Hepatocyte (in vitro differentiated cells): Measurements from ENCODE around the gene CFTR. TPM values are rescaled to one million over a fixed set of nuclear protein-coding genes. Genes with fewer than 3 reads are reported as not detected.
A peak's percentile ranks its signal among the peaks of the same experiment; 100 is the strongest.

Experiments used
- DNase-seq: peaks from one replicate; pipeline ENCODE4 v3.0.0-alpha.2; 2016; ENCODE audit warnings: low spot score
- H2AFZ ChIP-seq: fragments of 200-600 bp; sonication (generic); 2 replicates; pipeline ENCODE4 v1.6.0; 2016; ENCODE audit warnings: antibody characterized with exemption, mild to moderate bottlenecking
- H3K27ac ChIP-seq: fragments of 200-600 bp; sonication (generic); 2 replicates; pipeline ENCODE4 v1.5.1; 2016; ENCODE audit warnings: mild to moderate bottlenecking
- H3K27me3 ChIP-seq: fragments of 200-600 bp; sonication (generic); 2 replicates; pipeline ENCODE4 v1.6.1; 2016
- H3K36me3 ChIP-seq: fragments of 200-600 bp; sonication (generic); replicated peaks from 2 replicates; pipeline ENCODE4 v1.5.1; 2016; ENCODE audit warnings: low read depth; ENCODE audit not compliant: insufficient read depth
- H3K4me1 ChIP-seq: fragments of 200-600 bp; sonication (generic); 2 replicates; pipeline ENCODE4 v1.5.1; 2016; ENCODE audit warnings: mild to moderate bottlenecking, moderate library complexity; ENCODE audit not compliant: insufficient read depth
- H3K4me2 ChIP-seq: fragments of 200-600 bp; sonication (generic); 2 replicates; pipeline ENCODE4 v1.6.0; 2016
- H3K4me3 ChIP-seq: fragments of 200-600 bp; sonication (generic); 2 replicates; pipeline ENCODE4 v1.5.1; 2016; ENCODE audit warnings: mild to moderate bottlenecking
- H3K79me2 ChIP-seq: fragments of 200-600 bp; sonication (generic); 2 replicates; pipeline ENCODE4 v1.6.0; 2017; ENCODE audit warnings: mild to moderate bottlenecking
- H3K9me2 ChIP-seq: fragments of 200-600 bp; sonication (generic); replicated peaks from 2 replicates; pipeline ENCODE4 v1.6.0; 2017; ENCODE audit warnings: mild to moderate bottlenecking; ENCODE audit not compliant: insufficient read depth
- H3K9me3 ChIP-seq: fragments of 200-600 bp; sonication (generic); 2 replicates; pipeline ENCODE4 v1.5.1; 2016; ENCODE audit warnings: low read depth, mild to moderate bottlenecking
- H4K20me1 ChIP-seq: fragments of 200-600 bp; sonication (generic); 2 replicates; pipeline ENCODE4 v1.6.0; 2016; ENCODE audit warnings: mild to moderate bottlenecking; ENCODE audit not compliant: insufficient read depth, poor library complexity, severe bottlenecking
- EZH2 ChIP-seq: fragments of 200-600 bp; sonication (generic); IDR thresholded peaks from 2 replicates; pipeline ENCODE4 v1.6.1; 2016; ENCODE audit warnings: antibody characterized with exemption, mild to moderate bottlenecking, borderline replicate concordance
- EZH2phosphoT487 ChIP-seq: fragments of 200-600 bp; sonication (generic); IDR thresholded peaks from one replicate; pipeline ENCODE4 v1.6.1; 2018; ENCODE audit warnings: antibody characterized with exemption, mild to moderate bottlenecking, low read depth, moderate library complexity; ENCODE audit not compliant: unreplicated experiment, severe bottlenecking
- WGBS: methylation state at CpG from one replicate; pipeline ENCODE4 v1.1.6; 2016; ENCODE audit warnings: low lambda C conversion rate; ENCODE audit errors: missing lambda C conversion rate; 5-methylcytosine and 5-hydroxymethylcytosine counted together
- polyA plus RNA-seq: library from polyadenylated mRNA; unstranded; fragments of >200 nt; fragmentation: Nextera tagmentation; extraction: Ambion mirVana; gene quantifications from 2 replicates; pipeline ENCODE4 v1.2.1, GENCODE V29; 2016
- total RNA-seq: library from RNA; depleted of rRNA; stranded (reverse); fragments of >200 nt; gene quantifications from 2 replicates; pipeline ENCODE4 v1.2.3, GENCODE V29; 2014
- TF ChIP-seq, protein P1 (sequence below): fragments of 200-600 bp; sonication (generic); IDR thresholded peaks from 2 replicates; pipeline ENCODE4 v1.5.1; 2016; ENCODE audit warnings: antibody characterized with exemption, mild to moderate bottlenecking; ENCODE audit not compliant: poor library complexity

CFTR gene
- total and polyA plus RNA-seq, 2 experiments from 2014 or later, result 29.8 to 72.9 TPM

DNA sequence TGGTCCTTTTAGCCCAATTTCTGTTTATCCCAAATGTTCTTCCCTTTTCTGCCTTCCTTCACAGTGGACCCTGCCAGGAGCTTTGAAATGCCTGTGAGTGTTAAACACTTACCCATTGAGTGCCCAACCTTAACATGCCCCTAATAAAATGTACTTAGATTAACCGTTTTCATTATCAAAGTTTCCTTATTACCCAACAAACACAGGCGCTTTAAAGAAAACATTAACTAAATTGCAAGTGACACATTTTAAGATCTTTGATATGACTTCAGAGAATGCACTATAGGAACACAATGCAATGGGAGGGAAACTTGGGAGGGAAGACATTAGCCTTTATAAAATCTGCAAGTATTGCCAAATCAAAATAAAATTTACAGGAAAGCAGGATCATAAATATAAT lies 177.0 kb downstream of the CFTR start:
- Histone ChIP-seq H3K4me1 (peaks cover 9% of the 10 kb centered on the region), H2AFZ (no peak overlapping the region), H3K36me3 (no peaks in the 10 kb centered on the region), H3K9me3 (no peaks in the 10 kb centered on the region), H3K4me3 (no peak overlapping the region), H3K4me2 (no peak overlapping the region), H3K9me2 (no peaks in the 10 kb centered on the region), H4K20me1 (no peaks in the 10 kb centered on the region), H3K79me2 (no peaks in the 10 kb centered on the region), H3K27me3 (no peaks in the 10 kb centered on the region), H3K27ac (peak overlapping the region; percentile 67)
- DNase-seq, result no peak
- WGBS, result 64% methylated on average over 2 of the region's 2 CpGs
- TF ChIP-seq, protein P1, sequence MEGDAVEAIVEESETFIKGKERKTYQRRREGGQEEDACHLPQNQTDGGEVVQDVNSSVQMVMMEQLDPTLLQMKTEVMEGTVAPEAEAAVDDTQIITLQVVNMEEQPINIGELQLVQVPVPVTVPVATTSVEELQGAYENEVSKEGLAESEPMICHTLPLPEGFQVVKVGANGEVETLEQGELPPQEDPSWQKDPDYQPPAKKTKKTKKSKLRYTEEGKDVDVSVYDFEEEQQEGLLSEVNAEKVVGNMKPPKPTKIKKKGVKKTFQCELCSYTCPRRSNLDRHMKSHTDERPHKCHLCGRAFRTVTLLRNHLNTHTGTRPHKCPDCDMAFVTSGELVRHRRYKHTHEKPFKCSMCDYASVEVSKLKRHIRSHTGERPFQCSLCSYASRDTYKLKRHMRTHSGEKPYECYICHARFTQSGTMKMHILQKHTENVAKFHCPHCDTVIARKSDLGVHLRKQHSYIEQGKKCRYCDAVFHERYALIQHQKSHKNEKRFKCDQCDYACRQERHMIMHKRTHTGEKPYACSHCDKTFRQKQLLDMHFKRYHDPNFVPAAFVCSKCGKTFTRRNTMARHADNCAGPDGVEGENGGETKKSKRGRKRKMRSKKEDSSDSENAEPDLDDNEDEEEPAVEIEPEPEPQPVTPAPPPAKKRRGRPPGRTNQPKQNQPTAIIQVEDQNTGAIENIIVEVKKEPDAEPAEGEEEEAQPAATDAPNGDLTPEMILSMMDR, result no peak
- TF ChIP-seq EZH2phosphoT487 (no peak), EZH2 (no peak)

DNA sequence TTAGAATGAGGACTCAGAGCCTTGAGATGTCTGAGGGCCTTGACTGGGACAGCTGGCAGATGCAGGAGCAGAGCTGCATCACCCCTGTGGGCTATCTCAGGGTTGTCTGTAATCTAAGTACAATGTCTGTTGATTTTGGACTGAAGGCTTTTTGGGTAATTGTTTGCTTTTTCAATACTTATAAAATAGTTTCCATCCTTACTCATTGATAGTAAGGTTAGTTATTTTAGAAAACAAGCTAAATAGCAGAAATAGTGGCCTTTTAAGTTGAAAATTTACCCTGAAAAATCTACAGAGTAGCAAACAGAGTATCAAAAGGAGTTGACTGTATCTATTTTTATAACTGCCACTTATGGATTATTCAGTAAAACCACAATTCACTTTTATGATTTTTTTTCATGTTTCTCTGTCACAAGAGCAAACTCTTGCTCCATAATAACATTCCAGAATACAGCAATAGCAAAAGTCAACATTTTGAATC lies 179.7 kb downstream of the CFTR start:
- no peaks in the 10 kb centered on the region for H4K20me1 ChIP-seq
- TF ChIP-seq EZH2 (no peak), EZH2phosphoT487 (no peak)
- TF ChIP-seq, protein P1, result no peak
- no peak for DNase-seq

DNA sequence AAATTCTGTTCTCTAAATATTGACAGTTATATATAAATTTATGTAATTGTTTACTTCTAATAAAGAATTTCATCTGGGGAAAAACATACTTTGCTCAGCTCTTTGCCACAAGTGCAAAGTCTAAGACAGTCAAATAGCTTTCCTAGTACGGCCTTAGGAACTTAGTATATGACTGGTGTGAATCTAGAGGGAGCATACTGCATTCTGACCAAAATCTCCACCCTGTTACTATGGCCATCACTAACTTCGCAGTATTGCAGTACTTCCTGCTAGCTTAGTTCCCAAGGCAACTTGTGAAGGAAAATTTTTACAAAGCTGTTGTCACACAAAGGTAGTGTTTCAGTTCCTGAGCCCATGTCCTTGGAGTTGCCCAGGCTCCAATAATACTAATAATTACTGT lies 181.5 kb downstream of the CFTR start:
- H3K27me3 ChIP-seq, result no peaks in the 10 kb centered on the region
- no peaks in the 10 kb centered on the region for H3K9me3 ChIP-seq
- H3K4me1 ChIP-seq, result peaks cover 20% of the 10 kb centered on the region
- H3K4me2 ChIP-seq, result no peak overlapping the region
- no peak for TF ChIP-seq EZH2phosphoT487
- TF ChIP-seq, protein P1, result no peak
- TF ChIP-seq EZH2, result no peak
- H3K36me3 ChIP-seq, result no peaks in the 10 kb centered on the region
- WGBS, result 84% methylated on average over 2 of the region's 2 CpGs
- H4K20me1 ChIP-seq, result no peaks in the 10 kb centered on the region
- DNase-seq, result no peak
- H2AFZ ChIP-seq, result no peak overlapping the region
- H3K4me3 ChIP-seq, result no peak overlapping the region
- H3K27ac ChIP-seq, result peak overlapping the region; percentile 11
- no peaks in the 10 kb centered on the region for H3K9me2 ChIP-seq
- no peaks in the 10 kb centered on the region for H3K79me2 ChIP-seq

More for the DNA sequence above, 179.7 kb downstream of the CFTR start:
- Histone ChIP-seq H3K4me1 (peaks cover 9% of the 10 kb centered on the region), H3K27me3 (no peaks in the 10 kb centered on the region), H3K79me2 (no peaks in the 10 kb centered on the region), H3K4me2 (no peak overlapping the region), H3K9me3 (no peaks in the 10 kb centered on the region), H3K36me3 (no peaks in the 10 kb centered on the region), H3K9me2 (no peaks in the 10 kb centered on the region), H2AFZ (no peak overlapping the region), H3K4me3 (no peak overlapping the region), H3K27ac (peak overlapping the region; percentile 52)

DNA sequence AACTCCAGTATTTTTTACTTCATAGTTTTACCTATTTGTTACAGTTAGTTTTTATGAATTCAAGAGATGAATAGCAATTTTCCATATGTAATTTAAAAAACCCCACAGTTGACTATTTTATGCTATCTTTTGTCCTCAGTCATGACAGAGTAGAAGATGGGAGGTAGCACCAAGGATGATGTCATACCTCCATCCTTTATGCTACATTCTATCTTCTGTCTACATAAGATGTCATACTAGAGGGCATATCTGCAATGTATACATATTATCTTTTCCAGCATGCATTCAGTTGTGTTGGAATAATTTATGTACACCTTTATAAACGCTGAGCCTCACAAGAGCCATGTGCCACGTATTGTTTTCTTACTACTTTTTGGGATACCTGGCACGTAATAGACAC lies 184.2 kb downstream of the CFTR start:
- Histone ChIP-seq H3K36me3 (no peaks in the 10 kb centered on the region), H2AFZ (no peak overlapping the region), H3K9me3 (no peaks in the 10 kb centered on the region), H3K4me3 (no peak overlapping the region), H3K4me2 (no peak overlapping the region), H3K27ac (peak overlapping the region; percentile 68), H3K9me2 (no peaks in the 10 kb centered on the region), H3K79me2 (no peaks in the 10 kb centered on the region), H3K4me1 (peaks cover 26% of the 10 kb centered on the region), H3K27me3 (no peaks in the 10 kb centered on the region), H4K20me1 (no peaks in the 10 kb centered on the region)
- no peak for TF ChIP-seq EZH2
- TF ChIP-seq EZH2phosphoT487, result no peak
- DNase-seq, result no peak
- WGBS, result 88% methylated on average over 3 of the region's 3 CpGs
